HG03442 (cell line): ENCODE results near the gene NPY2R.

Experiments used
- ATAC-seq: cut with Tn5 transposase; IDR thresholded peaks from one replicate; pipeline ENCODE4 v1.9.1; 2021; ENCODE audit warnings: mild to moderate bottlenecking, moderate library complexity; ENCODE audit not compliant: unreplicated experiment

The NPY2R gene, protein sequence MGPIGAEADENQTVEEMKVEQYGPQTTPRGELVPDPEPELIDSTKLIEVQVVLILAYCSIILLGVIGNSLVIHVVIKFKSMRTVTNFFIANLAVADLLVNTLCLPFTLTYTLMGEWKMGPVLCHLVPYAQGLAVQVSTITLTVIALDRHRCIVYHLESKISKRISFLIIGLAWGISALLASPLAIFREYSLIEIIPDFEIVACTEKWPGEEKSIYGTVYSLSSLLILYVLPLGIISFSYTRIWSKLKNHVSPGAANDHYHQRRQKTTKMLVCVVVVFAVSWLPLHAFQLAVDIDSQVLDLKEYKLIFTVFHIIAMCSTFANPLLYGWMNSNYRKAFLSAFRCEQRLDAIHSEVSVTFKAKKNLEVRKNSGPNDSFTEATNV

GRCh38 chr4:155208258-155209054, at the start of gene NPY2R:
TSS of gene NPY2R (plus strand) at chr4:155208636. CDS start at chr4:155213940, 5,304 bp downstream.
- ATAC-seq, result no peak

DNA sequence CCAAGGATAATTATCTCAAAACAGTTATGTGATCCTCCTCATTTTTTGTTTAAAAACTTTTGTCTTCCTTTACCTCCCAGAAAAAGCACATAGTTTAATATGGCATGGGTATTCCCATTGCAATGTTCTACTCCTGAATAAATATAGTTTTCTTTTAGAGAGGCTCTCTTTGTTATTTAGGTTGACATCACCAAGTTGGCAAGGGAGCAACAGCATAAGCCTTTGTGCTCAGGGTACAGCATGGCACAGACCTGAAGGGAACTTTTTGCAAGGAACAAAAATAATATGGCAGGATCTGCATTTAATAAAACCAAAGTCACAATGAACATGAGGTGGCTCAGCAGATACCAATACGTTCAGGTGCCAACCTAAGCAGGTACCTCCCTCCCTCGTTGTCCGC, 47.1 kb upstream of the NPY2R start:
- ATAC-seq, result no peak

GRCh38 chr4:155164718-155165117, 43.7 kb upstream of the NPY2R start:
- no peak for ATAC-seq

DNA sequence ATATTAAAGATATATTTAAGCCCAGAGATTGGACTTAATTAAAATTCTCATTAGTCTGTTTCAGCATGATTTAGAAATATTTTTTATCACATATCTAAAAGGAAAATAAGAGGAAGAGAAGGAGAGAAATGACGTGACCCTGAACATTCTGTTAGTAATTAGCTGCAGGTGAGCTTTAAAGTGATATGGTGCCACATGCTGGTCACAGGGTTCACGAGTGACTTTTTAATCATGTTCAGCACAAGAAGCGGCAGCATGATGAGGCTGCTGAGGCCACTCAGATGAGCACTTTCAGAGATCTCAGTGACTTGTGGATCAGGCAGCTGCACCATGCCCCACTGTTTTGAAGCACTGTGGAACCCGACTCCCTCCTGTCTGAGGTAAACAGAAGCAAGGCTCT, 37.9 kb upstream of the NPY2R start:
- no peak for ATAC-seq

DNA sequence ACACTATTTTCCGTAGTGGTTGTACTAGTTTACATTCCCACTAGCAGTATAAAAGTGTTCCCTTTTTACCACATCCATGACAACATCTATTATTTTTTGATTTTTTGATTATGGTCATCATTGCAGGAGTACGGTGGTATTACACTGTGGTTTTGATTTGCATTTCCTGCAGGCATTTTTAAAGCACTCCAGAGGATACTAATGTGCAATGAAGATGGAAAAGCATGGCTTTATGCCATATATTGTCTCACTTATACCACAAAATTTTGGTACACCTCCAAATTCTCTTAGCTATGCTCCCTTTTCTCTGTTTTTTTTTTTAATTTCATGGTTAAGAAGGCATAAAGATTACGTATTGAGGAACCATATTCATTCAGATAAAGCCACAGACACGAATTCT, 35.1 kb upstream of the NPY2R start:
- ATAC-seq, result no peak

GRCh38 chr4:155174668-155175067, 33.8 kb upstream of the NPY2R start:
- ATAC-seq, result no peak

DNA sequence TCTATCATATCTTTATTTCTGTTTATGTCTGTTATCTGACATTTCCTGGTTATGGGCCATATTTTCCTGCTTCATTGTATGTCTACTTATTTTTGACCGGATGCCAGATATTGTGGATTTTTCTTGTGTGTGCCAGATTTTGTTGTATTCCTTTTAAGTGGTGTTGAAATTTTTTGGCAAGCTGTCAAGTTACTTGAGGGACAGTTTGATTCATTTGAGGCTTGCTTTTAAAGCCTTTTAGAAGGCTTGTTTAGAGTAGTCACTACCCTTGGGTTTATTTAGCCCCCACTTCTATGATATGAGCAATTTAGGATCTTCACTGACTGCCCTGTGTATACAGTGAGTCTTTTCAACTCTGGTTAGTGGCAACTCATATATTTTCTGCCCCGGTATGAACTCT, 29.2 kb upstream of the NPY2R start:
- ATAC-seq, result no peak

- ATAC-seq, result no peak
Observed at GRCh38 chr4:155186972-155187371, 21.5 kb upstream of the NPY2R start.

DNA sequence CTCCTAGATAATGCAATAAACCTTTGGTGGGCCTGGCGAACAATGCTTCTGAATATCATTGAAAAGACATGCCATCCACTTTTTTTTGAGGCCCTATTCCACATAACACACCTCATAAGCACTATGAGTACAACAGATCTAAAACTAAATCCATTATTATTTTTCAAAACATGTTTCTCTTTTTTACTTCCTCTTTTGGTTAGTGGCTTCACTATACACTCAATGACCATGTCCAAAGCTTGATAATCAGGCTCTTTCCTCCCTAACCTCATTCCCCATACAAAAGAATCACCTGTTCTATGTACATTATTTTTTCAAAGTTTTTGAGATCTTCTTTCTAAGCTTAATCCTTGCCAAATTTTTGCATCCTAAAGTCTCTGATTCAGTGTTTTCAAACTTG, 20.4 kb upstream of the NPY2R start:
- no peak for ATAC-seq

GRCh38 chr4:155190099-155190498, 18.3 kb upstream of the NPY2R start:
- ATAC-seq, result no peak

GRCh38 chr4:155197757-155198156, 10.7 kb upstream of the NPY2R start:
- ATAC-seq, result no peak

DNA sequence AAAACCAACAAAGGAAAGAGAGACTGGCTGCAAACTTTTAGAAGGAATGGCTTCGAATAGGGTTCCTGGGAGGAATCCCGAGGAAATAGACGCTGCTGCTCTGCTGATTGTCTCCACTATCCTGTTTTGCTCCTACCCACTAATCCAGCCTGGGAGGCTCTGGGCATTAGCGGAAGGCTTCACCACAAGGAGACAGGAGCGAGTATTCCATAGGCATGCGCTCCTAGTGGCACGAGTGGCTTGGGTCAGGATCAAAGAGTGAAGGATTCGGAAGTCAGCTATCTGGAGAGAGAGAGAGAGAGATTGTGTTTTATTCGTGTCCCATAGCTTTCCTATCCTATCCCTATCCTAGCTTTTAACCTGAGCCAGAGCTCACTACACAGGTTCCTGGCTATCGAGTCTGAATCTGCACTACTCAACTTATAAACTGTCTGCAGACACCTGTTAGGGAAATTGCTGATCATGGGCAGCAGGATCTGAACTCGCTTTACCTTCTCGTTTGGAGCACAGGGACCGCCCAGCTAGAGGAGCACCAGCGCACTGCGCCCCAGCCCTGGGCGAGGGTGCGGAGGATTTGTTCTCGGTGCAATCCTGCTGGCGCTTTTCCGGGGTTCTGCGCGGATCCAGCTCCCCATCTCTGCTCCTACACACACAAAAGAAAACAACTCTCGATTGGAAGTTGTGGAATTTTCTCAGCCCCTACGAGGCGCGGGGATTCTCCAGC, 740 bp upstream of the NPY2R start:
- ATAC-seq, result no peak

GRCh38 chr4:155220025-155220424, 11.6 kb downstream of the NPY2R start:
- no peak for ATAC-seq

- no peak for ATAC-seq
Observed at GRCh38 chr4:155227131-155227530, 18.7 kb downstream of the NPY2R start.

DNA sequence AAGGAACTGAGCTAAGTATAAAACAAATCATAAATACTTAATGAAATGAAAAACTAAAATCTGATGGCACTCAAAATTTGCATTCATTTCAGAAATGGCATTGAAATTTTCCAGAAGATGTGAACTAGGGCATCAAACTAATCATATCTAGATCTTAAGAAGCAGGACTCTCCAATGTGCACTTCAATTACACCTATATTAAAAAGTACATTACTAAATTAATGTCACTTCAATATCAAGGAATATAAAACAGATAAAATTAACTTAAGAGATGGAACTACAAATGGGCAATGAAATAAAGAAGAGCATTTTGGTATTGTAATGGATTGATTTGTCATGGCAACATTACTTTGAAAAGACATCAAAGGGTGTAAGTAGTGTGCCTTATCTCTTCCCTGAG, 20.3 kb downstream of the NPY2R start:
- no peak for ATAC-seq

- no peak for ATAC-seq
Observed at GRCh38 chr4:155232432-155232831, 24.0 kb downstream of the NPY2R start.

- ATAC-seq, result no peak
Observed at GRCh38 chr4:155234206-155234605, 25.8 kb downstream of the NPY2R start.

- ATAC-seq, result no peak
Observed at GRCh38 chr4:155237567-155237966, 29.1 kb downstream of the NPY2R start.

DNA sequence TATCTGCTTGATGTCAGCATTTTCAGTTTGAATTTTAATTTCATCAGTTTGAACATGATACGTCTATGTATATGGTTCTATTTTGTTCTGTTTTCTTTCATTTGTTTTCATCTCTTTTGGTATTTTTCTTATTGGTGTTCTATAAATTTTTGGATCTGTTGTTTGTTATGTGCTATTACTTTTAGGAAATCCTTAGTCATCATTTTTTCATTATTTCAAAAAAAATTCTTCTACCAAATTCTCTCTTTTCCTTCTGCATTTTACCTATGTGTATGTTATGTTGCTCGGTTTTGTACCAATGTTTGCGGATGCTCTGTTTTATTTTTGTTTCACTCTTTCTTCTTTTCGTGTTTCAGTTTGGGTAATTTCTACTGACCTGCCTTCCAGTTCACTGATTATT, 32.8 kb downstream of the NPY2R start:
- ATAC-seq, result no peak

DNA sequence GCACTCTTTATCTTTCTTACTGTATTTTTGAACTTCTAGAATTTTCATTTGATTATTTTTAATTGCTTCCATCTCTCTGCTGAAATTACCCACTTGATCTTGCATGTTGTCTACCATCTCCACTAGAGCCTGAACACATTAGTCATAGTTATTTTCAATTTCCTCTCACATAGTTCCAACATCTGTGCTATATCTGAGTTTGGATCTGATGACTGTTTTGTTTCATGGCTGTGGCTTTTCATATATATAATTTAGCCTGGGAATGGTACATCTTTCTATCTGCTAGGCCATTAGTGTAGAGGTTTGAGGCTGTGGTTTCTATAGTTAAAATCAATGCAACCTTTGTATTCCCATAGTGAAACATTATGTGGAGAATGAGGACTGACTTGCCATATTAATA, 33.2 kb downstream of the NPY2R start:
- no peak for ATAC-seq

- ATAC-seq, result no peak
Observed at GRCh38 chr4:155245105-155245504, 36.7 kb downstream of the NPY2R start.
